ENCODE measurements around the gene HYI.

HYI gene

GRCh38 chr1:43444151-43444828 is 9.4 kb downstream of the HYI start:
- no peak for DNase-seq

GRCh38 chr1:43443197-43443946 is 10.4 kb downstream of the HYI start:
- no peak for DNase-seq

DNA sequence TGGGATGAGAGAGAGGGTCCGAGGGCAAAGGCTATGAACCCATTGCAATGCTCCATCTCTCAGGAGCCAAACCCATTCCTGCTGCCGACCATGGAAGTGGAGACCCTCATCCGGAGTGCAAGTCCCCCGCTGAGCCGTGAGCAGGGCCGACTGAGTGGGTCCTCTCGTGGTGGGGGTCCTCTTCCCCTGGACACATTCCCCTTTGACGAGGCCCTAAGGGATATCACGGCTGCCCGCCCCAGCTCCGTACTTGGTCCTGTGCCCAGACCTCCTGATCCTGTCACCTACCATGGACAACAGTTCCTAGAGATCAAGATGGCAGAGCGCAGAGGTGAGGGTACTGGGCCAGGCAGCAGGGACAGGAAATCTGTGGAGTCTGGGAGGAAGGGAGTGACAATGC is 11.0 kb downstream of the HYI start:
- DNase-seq = no peak

DNA sequence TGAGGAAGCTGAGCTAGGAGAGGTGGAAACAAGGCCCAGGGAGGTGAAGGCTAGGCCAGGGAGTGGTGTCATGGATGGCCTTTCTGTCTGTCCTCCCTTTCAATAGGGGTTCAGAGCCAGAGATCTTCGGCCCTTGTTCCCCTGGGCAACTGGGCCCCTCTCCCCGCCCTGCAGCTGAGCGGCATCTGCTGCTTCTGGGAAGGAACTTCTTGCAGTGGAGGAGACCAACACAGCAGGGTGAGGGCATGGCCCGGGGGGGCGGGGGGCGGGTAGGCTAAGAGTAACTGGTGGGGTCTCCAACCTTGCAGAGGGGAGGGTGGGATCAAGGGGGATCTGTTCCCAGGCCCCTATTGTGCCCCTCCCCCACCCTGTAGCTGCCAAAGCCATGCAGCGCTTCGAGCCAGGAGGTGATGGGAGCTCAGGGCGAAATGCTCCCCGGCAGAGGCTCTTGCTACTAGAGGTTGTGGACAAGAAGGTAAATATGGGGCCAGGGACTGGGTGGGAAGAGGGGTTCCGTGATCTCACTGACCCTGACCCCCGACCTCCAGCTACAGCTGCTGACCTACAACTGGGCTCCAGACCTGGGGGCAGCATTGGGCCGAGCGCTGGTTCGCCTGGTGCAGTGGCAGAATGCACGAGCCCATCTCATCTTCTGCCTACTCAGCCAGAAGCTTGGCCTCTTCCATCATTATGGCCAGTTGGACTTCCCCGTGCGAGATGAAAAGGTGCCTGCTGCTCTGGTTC is 11.7 kb downstream of the HYI start:
- DNase-seq = no peak

GRCh38 chr1:43441166-43441893 is 12.4 kb downstream of the HYI start:
- DNase-seq = no peak

DNA sequence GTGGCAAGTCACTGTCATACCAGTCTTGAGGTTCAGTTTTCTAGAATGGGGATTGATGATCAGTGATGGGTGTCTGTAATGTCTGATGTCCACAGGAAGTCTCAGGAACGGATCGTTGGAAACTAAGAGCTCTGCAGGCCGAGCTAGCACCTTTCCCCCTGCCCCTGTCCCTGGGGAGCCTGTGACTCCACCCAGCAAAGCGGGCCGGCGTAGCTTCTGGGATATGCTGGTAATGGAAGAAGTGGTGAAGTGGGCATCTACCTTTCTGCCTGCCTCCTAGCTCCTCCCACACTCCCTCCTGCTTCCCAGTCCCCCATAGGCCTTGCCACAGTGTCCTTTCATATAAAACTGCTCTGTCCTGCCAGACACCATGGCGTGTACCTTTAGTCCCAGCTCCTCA is 13.4 kb downstream of the HYI start:
- peak; percentile 66 for DNase-seq

DNA sequence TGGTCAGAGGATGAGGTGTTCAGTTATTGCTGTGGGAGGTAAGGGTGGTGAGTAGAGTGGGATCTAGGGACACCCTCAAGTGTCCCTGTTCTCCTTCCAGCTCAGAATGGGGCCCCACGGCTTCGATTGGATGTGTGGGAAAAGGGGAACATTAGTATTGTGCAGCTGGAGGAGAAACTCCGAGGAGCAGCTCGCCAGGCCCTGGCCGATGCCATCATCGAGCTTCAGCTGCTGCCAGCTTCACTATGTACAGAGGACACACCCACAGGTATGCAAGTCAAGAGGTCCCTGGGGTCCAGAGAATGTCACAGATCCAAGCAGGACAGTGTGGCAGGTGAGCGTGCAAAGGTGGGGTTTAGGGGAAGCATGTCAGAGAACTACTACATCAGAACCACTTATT is 13.9 kb downstream of the HYI start:
- no peak for DNase-seq

DNA sequence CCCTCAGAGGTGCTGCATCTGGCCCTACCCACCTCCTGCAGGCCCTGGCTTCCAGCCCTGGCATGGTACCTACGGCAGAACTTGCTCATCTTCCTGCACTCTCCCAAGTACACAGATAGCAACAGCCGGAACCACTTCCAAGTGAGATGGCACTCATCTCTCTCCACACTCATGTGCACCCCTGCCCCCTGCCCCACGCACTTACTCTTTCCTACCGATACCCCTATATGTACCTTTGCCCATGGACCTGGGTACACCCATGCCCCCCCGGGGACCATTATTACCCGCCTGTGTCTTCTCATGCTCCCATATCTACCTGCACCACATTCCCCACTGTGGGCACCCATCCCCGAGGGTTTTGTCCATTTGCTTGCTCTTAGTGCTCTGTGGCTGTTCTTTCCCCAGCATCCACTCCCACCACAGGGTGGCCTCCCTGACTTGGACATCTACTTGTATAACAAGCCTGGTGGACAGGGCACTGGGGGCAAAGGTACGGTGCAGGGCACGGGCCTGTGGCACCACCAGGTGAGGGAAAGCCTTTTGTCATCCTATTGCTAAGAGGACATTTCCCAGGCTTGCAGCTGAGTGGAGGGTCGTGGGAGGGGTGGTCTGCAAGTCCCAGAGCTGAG is 14.7 kb downstream of the HYI start:
- DNase-seq = no peak

GRCh38 chr1:43438576-43438952 is 15.2 kb downstream of the HYI start:
- DNase-seq = no peak

GRCh38 chr1:43438006-43438405 is 15.7 kb downstream of the HYI start:
- DNase-seq = no peak

GRCh38 chr1:43437031-43437973 is 16.4 kb downstream of the HYI start:
- DNase-seq = no peak

DNA sequence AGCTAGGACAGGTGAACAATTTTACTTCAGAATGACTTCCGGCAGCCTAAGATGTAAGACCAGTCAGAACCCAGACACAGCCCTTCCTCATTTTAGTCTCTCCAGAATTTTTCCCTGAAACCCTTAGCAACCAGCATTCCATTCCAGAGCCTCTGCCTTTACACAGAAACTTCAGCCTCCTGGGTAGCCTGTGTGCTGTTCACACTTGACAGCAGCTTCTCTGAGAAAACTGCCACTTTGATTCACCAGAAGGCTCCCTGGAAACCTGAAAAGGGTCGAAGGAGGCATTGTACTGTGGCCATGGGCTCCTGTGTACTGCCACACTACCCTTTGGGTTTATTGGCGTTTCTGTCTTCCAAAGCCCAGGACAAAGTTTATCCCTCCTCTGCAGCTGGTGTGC is 17.4 kb downstream of the HYI start:
- DNase-seq = no peak

DNA sequence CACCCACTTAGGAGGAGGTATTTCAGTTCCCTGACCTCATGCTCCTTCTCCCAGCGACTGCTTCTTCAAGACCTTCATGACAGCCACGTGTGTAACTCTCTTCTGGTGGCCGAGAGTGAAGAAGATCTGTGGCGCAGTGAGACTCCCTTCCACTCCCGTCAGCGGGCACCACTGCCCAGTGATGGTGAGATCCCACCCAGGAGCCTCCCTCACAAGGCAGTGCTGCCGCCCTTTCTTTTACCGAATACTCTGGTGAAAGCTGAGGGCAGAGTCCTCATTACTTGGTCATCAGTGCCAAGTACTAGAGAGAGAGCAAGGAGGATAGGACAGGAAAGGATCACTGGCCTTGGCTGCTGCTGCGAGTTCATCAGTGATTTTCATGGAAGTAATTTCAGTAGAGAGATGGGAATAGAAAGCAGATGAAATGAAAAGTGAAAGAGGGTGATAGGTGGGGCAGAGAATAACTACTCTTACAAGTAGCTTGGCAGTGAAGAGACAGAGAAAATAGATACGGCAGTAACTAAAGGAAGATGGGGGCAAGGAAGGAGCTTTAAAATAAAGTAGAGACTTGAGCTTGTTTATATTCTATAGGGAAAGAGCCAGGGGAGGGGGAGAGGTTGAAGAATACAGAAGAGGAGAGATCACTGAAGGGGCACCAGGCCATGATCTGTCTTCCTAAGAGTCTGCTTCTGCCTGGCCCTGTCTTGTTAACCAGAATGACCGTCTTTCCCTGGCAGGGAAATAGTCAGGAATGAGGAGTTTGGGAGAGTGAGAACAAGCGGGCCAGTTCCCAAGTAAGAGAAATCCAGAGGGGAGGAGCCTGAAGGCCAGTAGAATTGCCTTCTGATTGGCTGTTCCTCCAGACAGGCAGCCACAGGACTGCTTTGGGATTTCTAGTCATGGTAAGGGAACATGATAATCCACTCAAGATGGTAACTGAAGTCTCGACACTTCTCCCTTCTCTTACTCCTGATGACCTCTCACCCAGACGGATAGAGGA is 18.3 kb downstream of the HYI start:
- DNase-seq = no peak

GRCh38 chr1:43434256-43434655 is 19.5 kb downstream of the HYI start:
- no peak for DNase-seq

GRCh38 chr1:43432907-43433306 is 20.8 kb downstream of the HYI start:
- DNase-seq = no peak

DNA sequence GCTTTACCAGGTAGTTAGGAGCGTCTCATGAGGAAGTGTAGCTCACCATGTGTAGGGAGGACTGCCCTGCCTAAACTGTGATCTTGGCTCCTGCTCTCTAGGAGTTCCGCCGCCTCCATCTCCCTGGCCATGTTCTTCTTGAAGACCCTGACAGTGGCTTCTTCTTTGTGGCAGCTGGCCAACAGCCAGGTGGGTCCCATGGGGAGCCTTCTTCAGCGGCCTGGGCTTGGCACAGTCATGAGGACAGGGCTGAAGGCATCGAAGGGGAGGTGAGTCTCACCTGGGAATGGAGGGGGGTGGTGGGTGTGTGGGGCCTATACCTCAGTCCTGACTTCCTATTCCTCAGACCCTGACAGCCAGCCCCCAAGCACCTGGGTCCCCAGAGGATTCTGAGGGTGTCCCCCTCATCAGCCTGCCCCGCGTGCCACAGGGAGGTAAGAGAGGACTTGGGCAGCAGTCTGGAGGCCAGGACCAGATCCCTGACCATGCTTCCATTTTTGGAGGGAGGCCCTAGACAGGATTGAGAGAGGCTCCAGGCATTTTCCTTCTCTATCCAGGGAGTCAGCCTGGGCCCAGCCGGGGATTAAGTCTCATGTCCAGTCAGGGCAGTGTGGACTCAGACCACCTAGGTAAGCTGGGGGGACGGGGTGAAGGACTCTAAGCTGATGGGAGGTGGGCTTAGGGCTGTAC is 21.4 kb downstream of the HYI start:
- DNase-seq = no peak

GRCh38 chr1:43431676-43432075 is 22.1 kb downstream of the HYI start:
- no peak for DNase-seq

DNA sequence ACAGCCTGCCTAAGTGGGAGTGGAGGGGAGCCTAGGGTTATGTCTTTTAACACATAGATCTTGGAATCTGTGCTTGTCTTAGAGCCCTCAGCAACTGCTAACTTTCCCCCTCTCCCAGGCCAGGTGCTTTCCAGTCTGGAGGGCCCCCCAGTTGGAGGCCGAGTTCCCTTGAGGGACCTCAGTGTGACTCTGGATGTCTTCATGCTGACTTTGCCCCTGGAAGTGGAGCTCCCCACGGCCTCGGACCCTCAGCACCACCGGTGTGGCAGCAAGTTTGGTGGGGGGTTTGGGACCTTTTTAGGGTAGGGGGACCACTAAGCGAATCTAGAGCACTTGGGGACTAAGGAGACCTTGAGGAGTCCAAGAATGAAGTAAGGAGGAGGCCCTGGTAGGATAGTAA is 22.9 kb downstream of the HYI start:
- no peak for DNase-seq

DNA sequence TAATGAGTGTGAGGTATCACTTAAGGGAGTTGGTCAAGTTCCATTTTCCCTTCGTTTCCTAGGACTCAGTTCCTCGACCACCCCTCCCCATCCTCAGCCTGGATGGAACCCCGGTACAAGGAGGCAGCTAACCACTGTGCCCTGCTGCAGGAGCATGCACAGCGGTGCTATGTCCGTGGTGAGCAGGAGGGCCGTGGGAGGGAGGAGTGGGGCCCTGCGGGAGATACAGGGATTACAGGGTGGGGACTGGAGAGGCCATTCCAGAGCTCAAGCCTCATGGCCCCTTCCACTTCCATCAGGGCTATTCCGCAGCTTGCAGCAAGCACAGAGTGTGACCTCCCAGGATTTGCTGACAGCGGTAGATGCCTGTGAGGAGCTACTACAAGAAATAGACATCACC is 25.8 kb downstream of the HYI start:
- DNase-seq = no peak

- no peak for DNase-seq
Observed at GRCh38 chr1:43427524-43427923, 26.2 kb downstream of the HYI start.

All from NCI-H1105 treated with DMSO at 0.1 percent for 48 hours (cell line).